ENCODE results near the gene ANLN.
"Not testable (repeated sequence)": the region's sequence is repeated elsewhere in the genome, so short reads cannot be mapped to it uniquely, and the experiment has no call there.

Gene ANLN

GRCh38 chr7:36368496-36368895 lies 21.2 kb upstream of the ANLN start:
- Histone ChIP-seq H3K36me3 (ENCODE audit: low read length) (no peaks in the 10 kb centered on the region), H3K27me3 (ENCODE audit: low read length) (no peaks in the 10 kb centered on the region), H4K20me1 (ENCODE audit: low read depth, low read length) (no peaks in the 10 kb centered on the region), H3K4me3 (ENCODE audit: insufficient read depth, low read length, poor library complexity, severe bottlenecking) (no peak overlapping the region), H3K9me2 (replicated peaks; ENCODE audit: insufficient read depth, low read length) (no peaks in the 10 kb centered on the region), H3K79me2 (ENCODE audit: insufficient read depth, low read length) (no peaks in the 10 kb centered on the region), H3K27ac (ENCODE audit: low read depth, low read length) (no peak overlapping the region), H3K9me3 (ENCODE audit: insufficient read depth, low read length) (no peaks in the 10 kb centered on the region), H3F3A (ENCODE audit: insufficient read depth) (no peaks in the 10 kb centered on the region), H2AFZ (ENCODE audit: low read depth, low read length, severe bottlenecking) (no peak overlapping the region), H3K4me2 (ENCODE audit: low read depth, low read length, poor library complexity, severe bottlenecking) (no peak overlapping the region), H3K9ac (ENCODE audit: low read length) (no peak overlapping the region)
- no peak for TF ChIP-seq CTCF (IDR thresholded peaks at IDR 0.05; ENCODE audit: insufficient read depth, low read length, poor library complexity, severe bottlenecking)
- TF ChIP-seq EZH2phosphoT487 (conservative IDR thresholded peaks at IDR 0.05; ENCODE audit: low read length) = no peak

- H3K9me3 ChIP-seq (ENCODE audit: insufficient read depth, low read length) = no peaks in the 10 kb centered on the region
- H3F3A ChIP-seq (ENCODE audit: insufficient read depth) = no peaks in the 10 kb centered on the region
- no peaks in the 10 kb centered on the region for H4K20me1 ChIP-seq (ENCODE audit: low read depth, low read length)
- no peaks in the 10 kb centered on the region for H3K9me2 ChIP-seq (replicated peaks; ENCODE audit: insufficient read depth, low read length)
- TF ChIP-seq EZH2phosphoT487 (conservative IDR thresholded peaks at IDR 0.05; ENCODE audit: low read length) (no peak), CTCF (IDR thresholded peaks at IDR 0.05; ENCODE audit: insufficient read depth, low read length, poor library complexity, severe bottlenecking) (no peak)
- no peak overlapping the region for H2AFZ ChIP-seq (ENCODE audit: low read depth, low read length, severe bottlenecking)
- H3K27me3 ChIP-seq (ENCODE audit: low read length) = no peaks in the 10 kb centered on the region
- no peak overlapping the region for H3K4me2 ChIP-seq (ENCODE audit: low read depth, low read length, poor library complexity, severe bottlenecking)
- no peaks in the 10 kb centered on the region for H3K36me3 ChIP-seq (ENCODE audit: low read length)
- no peak overlapping the region for H3K27ac ChIP-seq (ENCODE audit: low read depth, low read length)
- no peak overlapping the region for H3K4me3 ChIP-seq (ENCODE audit: insufficient read depth, low read length, poor library complexity, severe bottlenecking)
- no peaks in the 10 kb centered on the region for H3K79me2 ChIP-seq (ENCODE audit: insufficient read depth, low read length)
- no peak overlapping the region for H3K9ac ChIP-seq (ENCODE audit: low read length)
These were observed 20.5 kb upstream of the ANLN start for GRCh38 chr7:36369171-36369570.

DNA sequence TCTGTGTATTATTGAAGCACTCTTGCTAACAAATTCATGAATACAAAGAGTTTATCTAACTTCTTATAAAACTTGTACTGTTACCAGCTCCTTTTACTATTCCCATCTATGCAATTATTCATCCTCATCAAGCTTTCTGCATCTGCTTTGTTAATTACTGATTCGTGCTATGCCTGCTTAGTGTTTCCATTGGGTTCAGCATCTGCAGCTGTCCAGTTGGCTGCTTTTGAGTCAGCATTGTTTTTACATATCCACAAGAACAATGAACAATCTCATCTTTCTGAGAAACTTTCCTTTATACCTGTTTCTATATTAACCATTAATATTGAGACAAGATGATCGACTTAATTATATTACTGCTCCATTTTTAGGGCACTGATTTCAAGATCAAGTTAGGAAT lies 19.6 kb upstream of the ANLN start:
- no peaks in the 10 kb centered on the region for H3F3A ChIP-seq (ENCODE audit: insufficient read depth)
- no peak overlapping the region for H3K4me2 ChIP-seq (ENCODE audit: low read depth, low read length, poor library complexity, severe bottlenecking)
- no peak overlapping the region for H2AFZ ChIP-seq (ENCODE audit: low read depth, low read length, severe bottlenecking)
- H3K27ac ChIP-seq (ENCODE audit: low read depth, low read length) = no peak overlapping the region
- TF ChIP-seq CTCF (IDR thresholded peaks at IDR 0.05; ENCODE audit: insufficient read depth, low read length, poor library complexity, severe bottlenecking) (no peak), EZH2phosphoT487 (conservative IDR thresholded peaks at IDR 0.05; ENCODE audit: low read length) (no peak)
- H3K9ac ChIP-seq (ENCODE audit: low read length) = no peak overlapping the region
- no peak overlapping the region for H3K4me3 ChIP-seq (ENCODE audit: insufficient read depth, low read length, poor library complexity, severe bottlenecking)
- H3K9me2 ChIP-seq (replicated peaks; ENCODE audit: insufficient read depth, low read length) = no peaks in the 10 kb centered on the region
- no peaks in the 10 kb centered on the region for H4K20me1 ChIP-seq (ENCODE audit: low read depth, low read length)
- no peaks in the 10 kb centered on the region for H3K36me3 ChIP-seq (ENCODE audit: low read length)
- no peaks in the 10 kb centered on the region for H3K9me3 ChIP-seq (ENCODE audit: insufficient read depth, low read length)
- H3K79me2 ChIP-seq (ENCODE audit: insufficient read depth, low read length) = no peaks in the 10 kb centered on the region
- no peaks in the 10 kb centered on the region for H3K27me3 ChIP-seq (ENCODE audit: low read length)

GRCh38 chr7:36372156-36372555 lies 17.5 kb upstream of the ANLN start:
- no peaks in the 10 kb centered on the region for H3K9me3 ChIP-seq (ENCODE audit: insufficient read depth, low read length)
- no peak overlapping the region for H3K9ac ChIP-seq (ENCODE audit: low read length)
- H3K9me2 ChIP-seq (replicated peaks; ENCODE audit: insufficient read depth, low read length) = no peaks in the 10 kb centered on the region
- no peak overlapping the region for H3K4me3 ChIP-seq (ENCODE audit: insufficient read depth, low read length, poor library complexity, severe bottlenecking)
- H3K79me2 ChIP-seq (ENCODE audit: insufficient read depth, low read length) = no peaks in the 10 kb centered on the region
- no peak overlapping the region for H2AFZ ChIP-seq (ENCODE audit: low read depth, low read length, severe bottlenecking)
- no peaks in the 10 kb centered on the region for H3K27me3 ChIP-seq (ENCODE audit: low read length)
- TF ChIP-seq CTCF (IDR thresholded peaks at IDR 0.05; ENCODE audit: insufficient read depth, low read length, poor library complexity, severe bottlenecking) (no peak), EZH2phosphoT487 (conservative IDR thresholded peaks at IDR 0.05; ENCODE audit: low read length) (no peak)
- no peaks in the 10 kb centered on the region for H3K36me3 ChIP-seq (ENCODE audit: low read length)
- H3K27ac ChIP-seq (ENCODE audit: low read depth, low read length) = no peak overlapping the region
- no peaks in the 10 kb centered on the region for H4K20me1 ChIP-seq (ENCODE audit: low read depth, low read length)
- no peaks in the 10 kb centered on the region for H3F3A ChIP-seq (ENCODE audit: insufficient read depth)
- H3K4me2 ChIP-seq (ENCODE audit: low read depth, low read length, poor library complexity, severe bottlenecking) = no peak overlapping the region

DNA sequence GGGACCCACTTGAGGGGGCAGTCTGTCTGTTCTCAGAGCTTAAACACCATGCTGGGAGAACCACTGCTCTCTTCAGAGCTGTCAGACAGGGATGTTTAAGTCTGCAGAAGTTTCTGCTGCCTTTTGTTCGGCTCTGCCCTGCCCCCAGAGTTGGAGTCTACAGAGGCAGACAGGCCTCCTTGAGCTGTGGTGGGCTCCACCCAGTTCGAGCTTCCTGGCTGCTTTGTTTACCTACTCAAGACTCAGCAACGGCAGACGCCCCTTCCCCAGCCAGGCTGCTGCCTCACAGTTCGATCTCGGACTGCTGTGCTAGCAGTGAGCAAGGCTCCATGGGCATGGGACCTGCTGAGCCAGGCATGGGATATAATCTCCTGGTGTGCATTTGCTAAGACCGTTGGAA lies 11.1 kb upstream of the ANLN start:
- H3K4me3 ChIP-seq (ENCODE audit: insufficient read depth, low read length, poor library complexity, severe bottlenecking); H3K9me3 ChIP-seq (ENCODE audit: insufficient read depth, low read length); H4K20me1 ChIP-seq (ENCODE audit: low read depth, low read length); H3K27me3 ChIP-seq (ENCODE audit: low read length); H3F3A ChIP-seq (ENCODE audit: insufficient read depth); H3K4me2 ChIP-seq (ENCODE audit: low read depth, low read length, poor library complexity, severe bottlenecking); H3K9me2 ChIP-seq (replicated peaks; ENCODE audit: insufficient read depth, low read length); H3K27ac ChIP-seq (ENCODE audit: low read depth, low read length); H3K79me2 ChIP-seq (ENCODE audit: insufficient read depth, low read length); H2AFZ ChIP-seq (ENCODE audit: low read depth, low read length, severe bottlenecking); H3K9ac ChIP-seq (ENCODE audit: low read length); H3K36me3 ChIP-seq (ENCODE audit: low read length): not testable (repeated sequence)

Measured in SU-DHL-6 (cell line).